Ovary (tissue), 3 donors: Measurements from ENCODE around the gene KDM5C.

Experiments
- POLR2A ChIP-seq: fragments of 450-650 bp; IDR thresholded peaks from one replicate; pipeline ENCODE4 v1.6.1; 2017; ENCODE audit warnings: antibody characterized with exemption, mild to moderate bottlenecking, moderate library complexity
- TF ChIP-seq, protein P1 (sequence below), 3 donors: fragments of 450-650 bp in 2 of 3; fragments of 200-600 bp in 1 of 3; IDR thresholded peaks; one replicate each; pipeline versions ENCODE4 v1.5.1 to v1.8.0; 2016 to 2022; ENCODE audit warnings: antibody characterized with exemption in 3 of 3, mild to moderate bottlenecking in 1 of 3
- donor health status: DM: no; HTN: no; CAD: no.

DNA sequence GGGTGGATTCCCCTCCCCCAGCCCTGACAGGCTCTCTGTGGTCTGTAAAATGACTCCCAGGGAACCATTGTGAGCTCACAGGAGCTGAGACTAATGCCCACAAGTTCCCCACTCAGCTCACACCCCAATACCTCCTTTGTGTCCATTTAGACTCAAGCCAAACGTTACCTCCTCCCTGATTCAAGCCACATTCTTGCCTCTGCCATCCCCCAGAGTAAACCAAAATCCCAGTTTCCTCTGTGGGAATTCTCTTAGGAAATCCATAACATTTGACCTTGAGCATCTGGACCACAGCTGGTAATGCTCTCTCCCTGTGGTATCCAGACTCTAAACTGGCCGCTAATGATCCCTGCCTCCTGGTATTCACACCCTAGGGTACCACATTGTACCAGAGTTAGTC, 26.3 kb upstream of the KDM5C start:
- TF ChIP-seq, protein P1, sequence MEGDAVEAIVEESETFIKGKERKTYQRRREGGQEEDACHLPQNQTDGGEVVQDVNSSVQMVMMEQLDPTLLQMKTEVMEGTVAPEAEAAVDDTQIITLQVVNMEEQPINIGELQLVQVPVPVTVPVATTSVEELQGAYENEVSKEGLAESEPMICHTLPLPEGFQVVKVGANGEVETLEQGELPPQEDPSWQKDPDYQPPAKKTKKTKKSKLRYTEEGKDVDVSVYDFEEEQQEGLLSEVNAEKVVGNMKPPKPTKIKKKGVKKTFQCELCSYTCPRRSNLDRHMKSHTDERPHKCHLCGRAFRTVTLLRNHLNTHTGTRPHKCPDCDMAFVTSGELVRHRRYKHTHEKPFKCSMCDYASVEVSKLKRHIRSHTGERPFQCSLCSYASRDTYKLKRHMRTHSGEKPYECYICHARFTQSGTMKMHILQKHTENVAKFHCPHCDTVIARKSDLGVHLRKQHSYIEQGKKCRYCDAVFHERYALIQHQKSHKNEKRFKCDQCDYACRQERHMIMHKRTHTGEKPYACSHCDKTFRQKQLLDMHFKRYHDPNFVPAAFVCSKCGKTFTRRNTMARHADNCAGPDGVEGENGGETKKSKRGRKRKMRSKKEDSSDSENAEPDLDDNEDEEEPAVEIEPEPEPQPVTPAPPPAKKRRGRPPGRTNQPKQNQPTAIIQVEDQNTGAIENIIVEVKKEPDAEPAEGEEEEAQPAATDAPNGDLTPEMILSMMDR (IDR thresholded peaks at IDR 0.05): no peak
- TF ChIP-seq POLR2A: no peak
